GM21367 (cell line): Measurements from ENCODE around the gene EFHD1.
"Not testable (repeated sequence)": the region's sequence is repeated elsewhere in the genome, so short reads cannot be mapped to it uniquely, and the experiment has no call there.

Experiments used
- ATAC-seq: cut with Tn5 transposase; IDR thresholded peaks from one replicate; pipeline ENCODE4 v1.9.1; 2021; ENCODE audit not compliant: unreplicated experiment

EFHD1 gene

DNA sequence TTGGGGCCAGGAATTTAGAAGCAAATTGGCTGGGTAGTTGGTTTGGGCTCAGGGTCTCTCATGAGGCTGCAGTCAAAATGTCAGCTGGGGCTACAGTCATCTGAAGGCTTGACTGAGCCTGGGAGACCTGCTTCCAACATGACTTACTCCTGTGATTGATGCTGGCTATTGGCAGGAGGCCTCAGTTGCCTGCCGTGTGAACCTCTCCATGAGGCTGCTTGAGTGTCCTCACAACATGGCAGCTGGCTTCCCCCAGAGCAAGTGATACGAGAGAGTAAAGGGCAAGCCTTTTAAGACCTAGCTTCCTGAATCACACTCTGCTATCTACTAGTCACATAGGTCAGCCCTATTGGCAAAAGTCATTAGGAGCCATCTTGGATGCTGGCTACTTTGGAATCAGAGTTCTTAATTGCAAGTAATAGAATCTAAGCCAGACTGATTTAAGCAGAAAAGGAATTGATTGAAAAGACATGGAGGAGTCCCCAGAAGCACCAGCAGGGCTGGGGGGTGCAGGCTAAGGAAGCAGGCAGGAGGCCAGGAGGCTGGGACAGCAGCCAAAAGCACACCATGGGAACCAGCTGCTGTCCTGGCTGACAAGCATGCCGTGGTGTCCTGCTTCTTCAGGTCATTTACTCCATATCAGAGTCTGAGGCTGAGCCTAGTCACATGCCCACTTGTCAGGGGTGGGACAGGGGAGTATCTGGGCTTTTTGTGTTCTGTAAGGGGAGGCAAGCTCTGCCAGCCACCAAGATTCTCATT is 55.9 kb downstream of the EFHD1 start:
- ATAC-seq = no peak

DNA sequence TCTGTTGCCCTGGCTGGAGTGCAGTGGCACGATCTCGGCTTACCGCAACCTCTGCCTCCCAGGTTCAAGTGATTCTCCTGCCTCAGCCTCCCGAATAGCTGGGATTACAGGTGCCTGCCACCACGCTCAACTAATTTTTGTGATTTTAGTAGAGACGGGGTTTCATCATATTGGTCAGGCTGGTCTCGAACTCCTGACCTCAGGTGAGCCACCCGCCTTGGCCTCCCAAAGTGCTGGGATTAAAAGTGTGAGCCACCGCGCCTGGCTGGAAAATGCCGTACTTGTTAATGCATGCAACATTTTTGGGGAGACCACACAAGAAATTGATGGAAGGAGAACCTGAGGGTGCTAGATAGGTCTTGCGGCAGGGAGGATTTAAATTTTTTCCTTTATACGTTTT is 57.7 kb downstream of the EFHD1 start:
- not testable (repeated sequence) for ATAC-seq

DNA sequence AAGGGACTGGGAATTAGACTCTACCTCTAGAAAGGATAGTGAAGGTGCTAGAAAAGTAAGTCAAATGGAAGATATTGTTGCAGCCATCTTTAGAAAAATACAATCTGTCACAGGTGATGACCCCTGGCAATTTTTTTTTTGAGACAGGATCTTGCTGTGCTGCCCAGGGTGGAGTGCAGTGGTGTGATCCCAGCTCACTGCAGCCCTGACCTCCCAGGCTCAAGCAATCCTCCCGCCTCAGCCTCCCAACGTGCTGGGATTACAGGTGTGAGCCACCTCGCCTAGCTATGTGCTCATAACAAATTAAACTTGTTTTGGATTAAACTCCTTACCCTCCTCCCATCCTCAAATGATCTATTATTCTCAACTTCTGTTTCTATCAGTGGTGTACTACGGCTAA is 59.9 kb downstream of the EFHD1 start:
- ATAC-seq = no peak

DNA sequence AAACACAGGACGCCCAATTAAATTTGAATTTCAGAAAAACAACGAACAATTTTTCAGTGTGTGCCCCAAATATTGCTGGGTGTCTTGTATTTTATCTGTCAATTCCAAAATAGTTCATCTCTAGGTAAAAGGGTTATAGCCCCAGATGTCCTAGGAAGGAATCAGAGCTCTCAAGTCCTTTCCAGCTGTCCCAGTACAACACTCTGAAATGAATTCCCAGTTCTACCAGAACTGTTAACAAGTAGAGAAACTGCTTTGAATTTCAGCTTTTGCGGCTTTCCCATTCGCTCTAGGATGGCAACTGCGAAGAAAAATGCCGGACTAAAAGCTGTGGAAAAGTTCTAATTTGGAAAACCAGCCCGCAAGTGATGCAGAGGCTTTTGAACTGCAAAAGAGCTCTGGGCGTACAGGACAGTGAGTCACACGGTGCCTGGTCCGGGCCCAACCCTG is 63.2 kb downstream of the EFHD1 start:
- ATAC-seq = no peak

DNA sequence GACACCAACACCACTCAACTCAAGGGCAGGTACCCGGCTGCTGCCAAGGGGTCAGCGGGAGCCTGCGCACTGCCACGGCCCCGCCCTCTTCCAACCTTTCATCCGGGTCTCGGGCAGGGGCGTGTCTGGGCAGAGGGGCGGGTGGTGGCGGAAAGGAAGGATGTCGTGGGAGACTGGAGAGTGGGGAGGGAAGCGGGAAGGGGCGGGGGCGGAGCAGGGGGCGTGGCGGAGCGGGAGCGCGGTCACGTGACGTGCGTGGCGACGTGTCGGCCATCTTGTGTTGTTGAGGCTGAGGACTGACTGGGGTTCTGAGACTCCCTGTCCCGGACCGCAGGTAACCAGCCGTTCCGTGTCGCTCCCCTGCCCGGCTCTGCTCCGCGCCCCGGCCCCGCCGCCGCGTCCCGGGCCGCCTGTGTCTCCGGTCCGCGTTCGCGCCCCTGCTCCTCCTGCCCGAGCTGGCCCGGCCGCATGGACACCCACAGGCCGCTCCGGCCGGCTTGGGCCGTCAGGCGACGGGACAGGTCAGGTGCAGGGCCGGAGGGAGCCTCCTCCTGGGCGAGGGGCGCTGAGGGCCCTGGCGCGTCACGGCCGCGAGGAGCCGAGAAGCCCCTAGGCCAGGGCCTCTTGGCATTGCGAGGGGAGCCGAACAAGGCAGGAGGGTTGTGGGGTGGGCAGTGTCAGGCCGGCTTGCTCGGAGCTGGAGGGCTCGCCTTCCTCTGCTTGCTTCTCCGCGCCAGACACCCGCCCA is 63.8 kb downstream of the EFHD1 start, which contains the start of gene GIGYF2:
Gene GIGYF2 (plus strand): TSS at position 273 of the 748 bp plus-strand sequence. CDS start 37,867 bp downstream, outside the sequence.
- ATAC-seq = peak; percentile 61

DNA sequence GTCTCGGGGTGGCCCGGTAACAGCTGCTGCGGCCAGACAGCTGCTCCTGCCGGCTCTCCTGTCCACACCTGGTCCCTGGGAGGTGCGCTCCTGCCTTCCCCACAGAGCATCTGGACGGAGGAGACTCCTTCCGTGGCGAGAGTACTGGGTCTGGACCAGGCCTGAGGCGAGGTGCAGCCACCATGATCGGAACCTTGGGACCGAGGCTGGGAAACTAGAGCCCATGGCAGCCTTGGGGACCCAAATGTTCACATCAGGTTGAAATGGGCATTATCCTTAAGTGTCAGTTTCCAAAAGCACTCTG is 64.4 kb downstream of the EFHD1 start:
- peak; percentile 27 for ATAC-seq

DNA sequence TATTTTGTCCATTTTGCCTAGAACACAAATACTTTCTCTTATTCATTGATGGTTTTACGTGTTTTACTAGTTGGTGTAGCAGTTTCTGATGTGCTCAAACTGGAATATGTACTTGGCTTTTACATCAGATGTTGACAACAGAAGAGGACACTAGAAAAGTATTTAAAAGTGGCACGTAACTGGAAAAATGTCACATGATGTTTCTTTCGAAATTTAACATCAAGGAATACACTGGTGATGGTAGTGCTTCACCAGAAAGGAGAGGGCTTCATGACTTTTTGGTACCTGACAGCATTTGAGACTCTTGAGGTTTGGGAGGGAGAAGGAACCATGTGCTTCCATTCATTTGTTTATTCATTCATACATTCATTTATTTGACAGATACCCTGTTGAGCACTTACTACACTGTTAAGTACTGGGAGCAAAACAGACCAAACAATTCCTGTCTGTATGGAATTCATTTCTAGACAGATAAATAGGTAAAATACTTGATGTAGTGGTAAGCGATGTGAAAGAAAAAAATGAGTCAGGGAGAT is 65.2 kb downstream of the EFHD1 start:
- ATAC-seq = no peak

DNA sequence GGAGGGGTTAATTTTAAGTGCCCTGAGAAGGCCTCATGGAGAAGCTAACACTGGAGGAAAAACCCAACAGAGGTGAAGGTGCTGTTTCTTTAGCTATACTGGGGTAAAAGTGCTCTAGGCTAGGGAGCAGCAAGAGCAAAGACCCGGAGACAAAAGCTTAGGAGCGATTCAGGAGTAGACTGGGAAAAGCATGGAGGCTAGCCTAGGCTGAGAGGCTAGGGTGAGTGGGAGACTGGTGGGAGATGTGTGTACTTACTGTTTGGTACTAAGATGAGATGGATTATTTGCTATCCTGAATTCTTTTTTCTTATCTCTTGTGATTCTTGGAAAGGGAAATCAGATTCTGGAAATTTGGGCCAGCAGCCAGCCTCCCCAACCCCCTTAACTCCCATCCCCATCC is 65.7 kb downstream of the EFHD1 start:
- no peak for ATAC-seq

DNA sequence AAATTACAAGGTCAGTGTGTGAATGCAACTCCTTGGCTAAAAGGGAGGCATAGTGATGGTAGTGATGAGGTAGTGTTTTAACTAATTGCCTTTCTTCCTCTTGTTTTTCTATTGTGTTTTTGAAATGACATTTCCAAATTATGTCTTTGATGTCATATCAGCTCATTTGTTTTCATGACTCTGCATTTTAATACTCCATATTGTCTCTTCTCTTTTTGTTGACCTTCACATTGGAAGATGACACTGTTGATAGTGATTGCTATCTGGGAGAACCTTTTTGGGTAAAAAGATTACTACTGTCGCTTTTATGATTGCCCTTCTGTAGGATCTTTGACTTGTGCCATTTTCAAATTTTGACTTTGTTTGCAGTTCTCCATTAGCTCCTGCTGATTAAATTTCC is 66.8 kb downstream of the EFHD1 start:
- no peak for ATAC-seq

DNA sequence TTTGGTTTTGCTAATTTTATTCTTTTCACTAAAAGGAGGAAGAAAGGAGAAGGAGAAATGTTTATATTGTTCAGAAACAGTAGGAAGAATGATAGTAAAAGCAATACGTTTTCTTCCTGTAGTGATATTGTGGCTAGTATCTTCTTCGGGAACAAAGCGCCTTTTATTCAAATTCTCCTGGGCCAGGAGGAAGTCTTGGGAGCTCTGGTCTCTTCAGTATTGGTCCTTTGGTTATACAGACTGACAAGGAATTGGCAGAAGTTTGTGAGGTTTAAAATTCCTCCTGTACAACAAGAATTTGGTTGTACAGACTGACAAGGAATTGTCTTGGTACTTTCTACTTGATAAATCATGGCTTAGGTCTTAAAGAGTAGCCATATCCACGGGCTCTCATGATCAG is 73.7 kb downstream of the EFHD1 start:
- ATAC-seq = no peak

DNA sequence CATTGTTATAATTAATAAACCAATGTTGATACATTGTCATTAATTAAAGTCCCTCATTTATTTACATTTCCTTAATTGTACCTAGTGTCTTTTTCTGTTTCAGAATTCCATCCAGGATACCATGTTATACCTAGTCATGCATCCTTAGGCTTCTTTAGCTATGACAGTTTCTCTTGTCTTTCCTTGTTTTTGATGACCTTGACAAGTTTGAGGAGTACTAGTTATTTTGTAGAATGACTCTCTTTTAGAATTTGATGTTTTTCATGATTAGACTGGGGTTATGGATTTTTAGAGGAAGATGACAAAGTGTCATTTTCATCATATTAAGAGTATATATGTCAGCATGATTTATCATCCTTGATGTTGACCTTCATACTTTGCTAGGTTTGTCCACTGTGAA is 80.1 kb downstream of the EFHD1 start:
- no peak for ATAC-seq

DNA sequence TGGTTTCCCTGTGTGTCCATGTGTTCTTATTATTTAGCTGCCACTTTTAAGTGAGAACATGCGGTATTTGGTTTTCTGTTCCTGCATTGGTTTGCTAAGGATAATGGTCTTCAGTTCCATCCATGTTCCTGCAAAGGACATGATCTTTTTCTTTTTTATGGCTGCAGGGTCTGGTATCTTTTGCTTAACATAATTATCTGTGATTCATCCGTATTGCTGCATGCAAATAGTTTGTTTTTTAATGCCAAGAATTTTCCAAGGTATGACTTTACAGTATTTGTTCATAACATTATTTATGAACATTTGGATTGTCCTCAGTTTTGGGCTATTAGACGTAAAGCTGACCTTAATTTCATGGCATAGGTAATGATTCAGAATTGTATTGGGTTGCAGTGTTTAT is 81.6 kb downstream of the EFHD1 start:
- no peak for ATAC-seq

DNA sequence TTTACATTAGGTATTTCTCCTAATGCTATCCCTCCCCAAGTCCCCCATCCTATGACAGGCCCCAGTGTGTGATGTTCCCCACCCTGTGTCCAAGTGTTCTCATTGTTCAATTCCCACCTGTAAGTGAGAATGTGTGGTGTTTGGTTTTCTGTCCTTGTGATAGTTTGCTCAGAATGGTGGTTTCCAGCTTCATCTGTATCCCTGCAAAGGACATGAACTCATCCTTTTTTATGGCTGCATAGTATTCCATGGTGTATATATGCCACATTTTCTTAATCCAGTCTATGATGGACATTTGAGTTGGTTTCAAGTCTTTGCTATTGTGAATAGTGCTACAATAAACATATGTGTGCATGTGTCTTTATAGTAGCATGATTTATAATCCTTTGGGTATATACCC is 86.7 kb downstream of the EFHD1 start:
- not testable (repeated sequence) for ATAC-seq

DNA sequence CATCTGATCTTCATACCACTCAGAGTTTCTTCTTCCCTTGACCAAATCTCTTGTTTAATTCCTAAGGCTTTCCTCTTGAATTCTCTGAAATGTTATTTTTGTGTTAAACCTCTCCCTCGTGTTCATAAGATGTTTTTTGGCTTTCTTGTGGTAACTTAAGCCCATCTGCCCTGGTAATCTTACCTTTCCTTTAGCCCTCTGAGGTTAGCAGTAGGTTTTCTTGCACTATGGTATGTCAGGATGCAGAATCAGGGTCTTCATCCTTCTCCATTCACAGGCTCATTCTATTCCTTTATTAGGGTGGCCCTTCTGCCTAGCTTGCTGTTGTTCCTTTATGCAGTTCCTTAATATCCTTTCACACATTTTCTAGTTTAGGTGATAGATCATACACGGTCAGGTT is 87.9 kb downstream of the EFHD1 start:
- no peak for ATAC-seq

DNA sequence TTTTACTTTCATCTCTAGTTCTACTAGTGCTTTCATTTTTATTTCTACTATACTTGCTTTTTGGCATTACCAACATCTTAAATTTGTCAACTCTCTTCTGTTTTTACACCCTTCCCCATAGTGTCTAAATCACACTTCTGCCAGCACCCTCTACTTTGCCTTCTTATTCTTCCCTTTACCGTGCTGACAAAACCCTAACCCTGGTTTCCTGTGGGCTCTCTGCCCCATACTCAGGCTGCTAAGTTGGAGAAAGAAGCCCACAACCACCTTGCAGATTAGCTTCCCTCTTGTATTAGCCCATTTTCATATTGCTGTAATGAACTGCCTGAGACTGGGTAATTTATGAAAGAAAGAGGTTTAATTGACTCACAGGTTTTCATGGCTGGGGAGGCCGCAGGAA is 88.5 kb downstream of the EFHD1 start:
- no peak for ATAC-seq

DNA sequence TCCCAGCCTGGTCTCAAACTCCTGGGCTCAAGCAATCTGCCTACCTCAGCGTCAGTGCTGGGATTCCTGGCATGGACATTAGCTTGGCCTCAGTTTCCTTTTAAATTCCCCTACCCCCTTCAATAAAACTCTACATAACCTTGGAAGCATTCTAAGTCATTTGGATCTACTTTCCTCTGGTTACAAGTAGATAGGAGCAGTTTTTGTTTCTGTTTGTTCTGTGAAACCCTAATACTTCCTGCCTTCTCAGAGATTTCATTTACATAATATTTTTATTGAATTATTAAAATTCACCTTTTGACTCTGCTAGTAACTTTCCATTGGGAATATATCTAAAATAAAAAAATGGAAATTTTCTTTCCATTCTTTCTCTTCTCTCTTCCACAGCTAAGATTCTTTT is 89.6 kb downstream of the EFHD1 start:
- ATAC-seq = no peak

DNA sequence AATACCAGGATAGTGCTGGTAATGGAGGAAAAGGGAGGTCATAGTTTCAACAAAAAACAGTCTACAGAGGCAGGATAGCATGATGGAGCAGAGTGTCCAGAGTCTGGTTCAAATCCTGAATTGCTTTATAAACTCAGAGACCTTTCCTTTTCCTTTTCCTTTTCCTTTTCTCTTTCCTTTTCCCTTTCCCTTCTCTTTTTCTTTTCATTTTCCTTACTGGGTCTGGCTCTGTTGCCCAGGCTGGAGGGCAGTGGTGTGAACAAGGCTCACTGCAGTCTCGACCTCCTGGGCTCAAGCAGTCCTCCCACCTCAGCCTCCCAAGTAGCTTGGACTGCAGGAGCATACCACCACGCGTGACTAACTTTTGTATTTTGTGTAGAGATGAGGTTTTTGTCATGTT is 95.4 kb downstream of the EFHD1 start:
- no peak for ATAC-seq

DNA sequence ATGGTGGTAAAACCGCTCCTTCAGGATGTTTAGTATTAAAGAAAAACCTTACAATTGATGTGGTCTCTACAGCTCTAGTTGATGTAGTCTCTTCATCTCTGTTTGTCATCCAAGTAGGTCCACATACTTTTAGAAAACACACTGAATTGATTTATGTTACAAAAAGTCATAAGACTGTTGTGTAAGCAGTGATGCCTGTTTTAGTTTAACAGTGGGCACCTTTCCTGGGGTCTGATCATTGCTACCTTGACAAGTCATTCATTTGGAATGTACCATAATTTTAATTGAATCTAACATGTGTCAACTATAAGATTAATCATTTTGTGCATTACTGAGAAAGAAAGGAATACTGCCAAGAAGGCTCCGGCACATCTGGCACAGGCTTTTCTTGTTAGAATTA is 98.1 kb downstream of the EFHD1 start:
- no peak for ATAC-seq
